Measurements from ENCODE around the gene RNF182.

Gene RNF182

DNA sequence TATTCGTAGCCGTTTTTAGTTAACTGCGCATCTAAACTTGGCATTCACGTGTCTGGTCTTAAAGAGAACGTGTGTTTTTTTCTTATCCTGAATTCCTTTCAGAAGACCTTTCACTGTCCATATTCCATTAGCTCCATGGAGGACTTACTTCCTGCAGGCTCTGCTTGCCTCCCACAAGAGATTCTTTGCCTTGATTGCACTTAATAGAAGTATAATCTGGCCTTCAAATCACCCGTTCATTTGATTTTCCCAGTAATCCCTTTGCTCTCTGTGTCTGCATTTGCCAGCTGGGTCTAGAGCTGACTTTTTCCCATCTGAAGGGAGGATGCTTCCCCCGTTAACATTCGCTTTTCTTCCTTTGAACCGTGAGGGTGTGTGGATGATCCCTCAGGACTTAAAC lies 79.5 kb downstream of the RNF182 start:
- no peak for DNase-seq (ENCODE audit: low spot score)
- in situ Hi-C loops (cut with MboI; ENCODE audit: low sequenced_read_pairs, unreplicated experiment): no loop called here
- TF ChIP-seq, protein P1, sequence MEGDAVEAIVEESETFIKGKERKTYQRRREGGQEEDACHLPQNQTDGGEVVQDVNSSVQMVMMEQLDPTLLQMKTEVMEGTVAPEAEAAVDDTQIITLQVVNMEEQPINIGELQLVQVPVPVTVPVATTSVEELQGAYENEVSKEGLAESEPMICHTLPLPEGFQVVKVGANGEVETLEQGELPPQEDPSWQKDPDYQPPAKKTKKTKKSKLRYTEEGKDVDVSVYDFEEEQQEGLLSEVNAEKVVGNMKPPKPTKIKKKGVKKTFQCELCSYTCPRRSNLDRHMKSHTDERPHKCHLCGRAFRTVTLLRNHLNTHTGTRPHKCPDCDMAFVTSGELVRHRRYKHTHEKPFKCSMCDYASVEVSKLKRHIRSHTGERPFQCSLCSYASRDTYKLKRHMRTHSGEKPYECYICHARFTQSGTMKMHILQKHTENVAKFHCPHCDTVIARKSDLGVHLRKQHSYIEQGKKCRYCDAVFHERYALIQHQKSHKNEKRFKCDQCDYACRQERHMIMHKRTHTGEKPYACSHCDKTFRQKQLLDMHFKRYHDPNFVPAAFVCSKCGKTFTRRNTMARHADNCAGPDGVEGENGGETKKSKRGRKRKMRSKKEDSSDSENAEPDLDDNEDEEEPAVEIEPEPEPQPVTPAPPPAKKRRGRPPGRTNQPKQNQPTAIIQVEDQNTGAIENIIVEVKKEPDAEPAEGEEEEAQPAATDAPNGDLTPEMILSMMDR (IDR thresholded peaks at IDR 0.05; ENCODE audit: borderline replicate concordance, control extremely low read depth, extremely low read depth, insufficient read depth, missing control alignments): no peak

DNA sequence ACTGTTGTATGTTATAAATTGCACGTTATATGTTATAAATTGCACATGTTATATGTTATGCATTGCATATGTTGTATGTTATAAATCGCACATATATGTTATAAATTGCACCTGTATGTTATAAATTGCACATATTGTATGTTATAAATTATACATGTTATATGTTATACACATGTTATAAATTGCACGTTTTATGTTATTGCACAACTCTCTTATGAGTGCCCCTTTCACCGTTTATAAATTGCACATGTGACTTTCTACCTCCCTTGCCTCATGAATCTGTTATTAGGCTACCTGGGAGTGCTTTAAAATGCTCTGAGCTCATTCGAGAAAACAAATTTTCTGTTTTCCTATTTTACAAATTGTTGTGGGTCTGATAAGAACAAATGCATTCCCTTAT lies 84.1 kb downstream of the RNF182 start:
- TF ChIP-seq, protein P1 (IDR thresholded peaks at IDR 0.05; ENCODE audit: borderline replicate concordance, control extremely low read depth, extremely low read depth, insufficient read depth, missing control alignments): no peak
- in situ Hi-C loops (cut with MboI; ENCODE audit: low sequenced_read_pairs, unreplicated experiment): no loop called here
- DNase-seq (ENCODE audit: low spot score): no peak

DNA sequence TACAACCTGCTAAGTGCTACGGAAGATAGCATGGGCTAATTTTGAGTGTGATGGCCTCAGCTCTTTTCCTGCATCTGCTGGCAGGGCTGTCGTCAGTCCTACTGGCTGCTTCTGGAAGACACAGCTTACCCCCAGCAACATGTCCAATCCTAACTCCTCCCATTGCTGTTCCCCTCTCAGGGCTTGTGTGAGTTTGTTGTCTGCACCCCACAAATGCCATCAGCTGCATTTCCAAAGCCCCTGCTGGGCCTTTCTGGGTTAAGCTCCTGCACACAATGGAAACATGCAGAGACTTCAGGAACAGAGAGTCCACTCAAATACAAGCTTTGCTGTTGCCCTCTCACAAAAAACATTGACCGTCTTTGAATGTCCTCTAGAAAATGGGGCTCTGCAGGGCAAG lies 84.7 kb downstream of the RNF182 start:
- in situ Hi-C loops (cut with MboI; ENCODE audit: low sequenced_read_pairs, unreplicated experiment): no loop called here
- no peak for DNase-seq (ENCODE audit: low spot score)
- TF ChIP-seq, protein P1 (IDR thresholded peaks at IDR 0.05; ENCODE audit: borderline replicate concordance, control extremely low read depth, extremely low read depth, insufficient read depth, missing control alignments): no peak

DNA sequence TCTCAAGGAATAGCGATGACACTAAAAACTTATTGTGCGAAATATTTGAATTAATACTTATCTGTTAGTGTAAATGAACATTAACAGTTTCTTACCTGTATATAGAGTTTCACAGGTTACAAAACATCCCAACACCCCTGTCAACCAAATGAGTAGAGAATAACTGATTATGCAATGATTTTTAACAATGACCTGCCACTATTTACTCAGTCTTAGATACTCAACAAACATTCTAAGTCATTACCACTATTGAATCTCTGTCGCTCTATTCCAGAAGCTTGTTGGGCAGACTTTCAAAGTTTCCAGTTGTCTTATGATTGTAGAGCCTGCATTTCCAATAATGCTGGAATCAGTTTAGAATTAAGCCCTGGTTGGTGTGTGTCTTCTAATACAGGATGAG lies 85.5 kb downstream of the RNF182 start:
- DNase-seq (ENCODE audit: low spot score): no peak
- TF ChIP-seq, protein P1 (IDR thresholded peaks at IDR 0.05; ENCODE audit: borderline replicate concordance, control extremely low read depth, extremely low read depth, insufficient read depth, missing control alignments): no peak
- in situ Hi-C loops (cut with MboI; ENCODE audit: low sequenced_read_pairs, unreplicated experiment): no loop called here

DNA sequence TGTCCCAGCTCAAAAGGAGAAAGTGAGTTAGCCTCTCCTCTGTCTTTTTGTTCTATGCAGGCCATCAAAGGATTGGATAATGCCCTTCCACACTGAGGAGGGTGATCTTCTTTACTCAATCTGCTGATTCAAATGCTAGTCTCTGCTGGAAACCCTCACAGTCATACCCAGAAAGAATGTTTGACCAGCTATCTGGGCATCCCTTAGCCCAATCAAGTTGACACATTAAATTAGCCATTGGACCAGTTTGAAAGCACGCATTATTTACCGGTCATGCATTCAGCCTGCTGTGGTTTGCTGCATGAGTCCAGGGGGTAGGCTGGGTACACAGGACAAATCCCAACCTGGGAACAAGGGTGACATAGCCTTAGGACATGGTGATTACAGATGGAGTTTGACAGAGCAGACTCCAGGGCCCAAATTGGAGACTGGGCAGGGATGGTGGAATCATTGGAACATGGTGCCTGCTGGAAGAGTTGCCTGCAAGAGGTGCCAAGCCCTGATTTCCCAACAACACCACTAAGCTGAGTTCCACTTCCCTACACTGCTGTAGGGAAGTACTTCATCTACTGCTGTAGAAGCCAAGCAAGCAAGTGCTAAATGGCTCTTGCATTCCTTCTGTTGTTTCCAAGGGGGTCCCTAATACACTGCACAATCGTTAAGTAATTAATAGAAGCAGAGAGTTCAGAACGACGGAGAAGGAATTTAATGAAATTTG lies 87.7 kb downstream of the RNF182 start:
- TF ChIP-seq, protein P1 (IDR thresholded peaks at IDR 0.05; ENCODE audit: borderline replicate concordance, control extremely low read depth, extremely low read depth, insufficient read depth, missing control alignments): no peak
- in situ Hi-C loops (cut with MboI; ENCODE audit: low sequenced_read_pairs, unreplicated experiment): no loop called here
- DNase-seq (ENCODE audit: low spot score): no peak

DNA sequence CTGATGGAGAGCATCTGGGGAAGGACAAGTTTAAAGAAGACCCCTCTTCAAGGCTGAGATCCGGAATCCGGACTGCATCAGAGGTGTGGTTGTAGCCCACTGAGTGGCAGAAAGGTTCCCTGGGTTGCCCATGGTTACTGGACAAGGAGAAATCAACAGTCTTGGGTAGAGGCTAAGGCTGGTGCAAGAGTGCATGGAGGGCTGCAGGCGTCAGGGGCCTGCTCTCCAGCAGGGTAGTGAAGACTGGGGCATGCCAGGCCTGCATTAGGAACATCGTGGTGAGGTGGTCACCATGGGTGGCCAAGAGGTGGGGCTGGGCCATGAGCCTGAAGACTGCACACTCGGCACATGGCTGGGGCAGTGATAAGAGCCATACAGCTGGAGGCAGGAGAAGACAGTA lies 91.2 kb downstream of the RNF182 start:
- TF ChIP-seq, protein P1 (IDR thresholded peaks at IDR 0.05; ENCODE audit: borderline replicate concordance, control extremely low read depth, extremely low read depth, insufficient read depth, missing control alignments): no peak
- in situ Hi-C loops (cut with MboI; ENCODE audit: low sequenced_read_pairs, unreplicated experiment): no loop called here
- DNase-seq (ENCODE audit: low spot score): no peak
